SU-DHL-6 (cell line): ENCODE results near the gene CDH23.

Experiments used
- EZH2phosphoT487 ChIP-seq: fragments of 200-600 bp; sonication (generic), shearing (Covaris generic); conservative IDR thresholded peaks from 2 replicates; pipeline ENCODE4 v1.6.1; 2018; ENCODE audit warnings: mild to moderate bottlenecking, antibody characterized with exemption, low read length, moderate library complexity, mixed read lengths
- TF ChIP-seq, protein P1 (sequence below): fragments of 200-600 bp; sonication (generic); IDR thresholded peaks from one replicate; pipeline ENCODE4 v1.5.1; 2017; ENCODE audit warnings: antibody characterized with exemption, mild to moderate bottlenecking, low read length, moderate library complexity; ENCODE audit not compliant: insufficient read depth, poor library complexity, severe bottlenecking

DNA sequence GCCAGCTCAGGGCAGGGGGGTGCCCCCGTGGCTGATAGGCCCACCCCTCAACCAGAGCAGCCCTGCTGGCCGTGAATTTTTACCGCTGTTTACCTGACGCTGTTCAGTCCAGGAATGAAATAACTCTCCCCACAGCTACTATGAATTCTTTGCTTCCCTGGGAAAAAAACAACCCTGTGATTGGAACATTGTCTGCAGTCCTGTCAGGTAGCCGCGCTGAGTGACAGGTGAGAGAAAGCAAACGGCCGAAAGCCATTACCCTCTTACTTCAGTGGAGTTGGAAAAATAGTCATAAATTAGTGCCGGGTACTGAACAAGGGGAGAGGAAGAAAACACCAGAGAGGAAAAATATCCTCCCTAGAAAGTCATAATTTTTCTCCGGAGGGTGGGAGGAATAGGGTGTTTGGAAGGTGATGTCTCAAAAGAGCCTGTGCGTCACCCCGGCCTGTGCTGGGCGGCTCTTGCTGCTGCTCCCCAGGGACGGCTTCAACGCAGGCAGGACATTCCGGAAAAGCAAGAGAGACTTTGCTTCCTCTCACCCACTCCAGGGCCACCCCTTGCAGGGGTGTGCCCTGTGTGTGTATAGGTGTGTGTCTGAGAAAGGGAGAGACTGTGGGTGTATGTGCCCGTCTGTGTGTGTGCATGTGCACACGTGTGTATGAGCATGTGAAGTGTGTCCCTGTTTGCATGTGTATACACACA is 69.0 kb downstream of the CDH23 start:
- TF ChIP-seq, protein P1, sequence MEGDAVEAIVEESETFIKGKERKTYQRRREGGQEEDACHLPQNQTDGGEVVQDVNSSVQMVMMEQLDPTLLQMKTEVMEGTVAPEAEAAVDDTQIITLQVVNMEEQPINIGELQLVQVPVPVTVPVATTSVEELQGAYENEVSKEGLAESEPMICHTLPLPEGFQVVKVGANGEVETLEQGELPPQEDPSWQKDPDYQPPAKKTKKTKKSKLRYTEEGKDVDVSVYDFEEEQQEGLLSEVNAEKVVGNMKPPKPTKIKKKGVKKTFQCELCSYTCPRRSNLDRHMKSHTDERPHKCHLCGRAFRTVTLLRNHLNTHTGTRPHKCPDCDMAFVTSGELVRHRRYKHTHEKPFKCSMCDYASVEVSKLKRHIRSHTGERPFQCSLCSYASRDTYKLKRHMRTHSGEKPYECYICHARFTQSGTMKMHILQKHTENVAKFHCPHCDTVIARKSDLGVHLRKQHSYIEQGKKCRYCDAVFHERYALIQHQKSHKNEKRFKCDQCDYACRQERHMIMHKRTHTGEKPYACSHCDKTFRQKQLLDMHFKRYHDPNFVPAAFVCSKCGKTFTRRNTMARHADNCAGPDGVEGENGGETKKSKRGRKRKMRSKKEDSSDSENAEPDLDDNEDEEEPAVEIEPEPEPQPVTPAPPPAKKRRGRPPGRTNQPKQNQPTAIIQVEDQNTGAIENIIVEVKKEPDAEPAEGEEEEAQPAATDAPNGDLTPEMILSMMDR, result no peak
- TF ChIP-seq EZH2phosphoT487, result no peak
